Activated CD4-positive, alpha-beta T cell treated with anti-CD3 and anti-CD28 coated beads, Interleukin-2, amount 50 U/mL, for 4 hours (primary cell): Measurements from ENCODE around the gene LINGO1.

Experiments
- DNase-seq, 2 experiments: peaks; one replicate each; pipeline ENCODE4 v3.0.0-alpha.2; 2020

The LINGO1 gene

GRCh38 chr15:77656294-77656693, 23.6 kb upstream of the LINGO1 start:
- no peak for DNase-seq

GRCh38 chr15:77654975-77655374, 22.3 kb upstream of the LINGO1 start:
- DNase-seq = no peak

- DNase-seq = no peak
Measured at GRCh38 chr15:77653832-77654480, 21.2 kb upstream of the LINGO1 start.

GRCh38 chr15:77650265-77650664, 17.6 kb upstream of the LINGO1 start:
- DNase-seq = no peak

- DNase-seq = no peak
Measured at GRCh38 chr15:77649610-77650009, 16.9 kb upstream of the LINGO1 start.

GRCh38 chr15:77649017-77649416, 16.3 kb upstream of the LINGO1 start:
- no peak for DNase-seq

- no peak for DNase-seq
Measured at GRCh38 chr15:77647961-77648360, 15.2 kb upstream of the LINGO1 start.

- no peak for DNase-seq
Measured at GRCh38 chr15:77646104-77646694, 13.5 kb upstream of the LINGO1 start.

- no peak for DNase-seq
Measured at GRCh38 chr15:77645602-77646001, 12.9 kb upstream of the LINGO1 start.

- no peak for DNase-seq
Measured at GRCh38 chr15:77644543-77645247, 12.0 kb upstream of the LINGO1 start.

GRCh38 chr15:77643764-77644163, 11.1 kb upstream of the LINGO1 start:
- DNase-seq = no peak

- no peak for DNase-seq
Measured at GRCh38 chr15:77642793-77643430, 10.2 kb upstream of the LINGO1 start.

GRCh38 chr15:77641999-77642398, 9.3 kb upstream of the LINGO1 start:
- no peak for DNase-seq

- no peak for DNase-seq
Measured at GRCh38 chr15:77640615-77641014, 7.9 kb upstream of the LINGO1 start.

- no peak for DNase-seq
Measured at GRCh38 chr15:77639431-77639830, 6.7 kb upstream of the LINGO1 start.

GRCh38 chr15:77637851-77638692, 5.4 kb upstream of the LINGO1 start:
- no peak for DNase-seq

GRCh38 chr15:77636209-77636608, 3.5 kb upstream of the LINGO1 start:
- no peak for DNase-seq

- peak; percentile 35 to 43 for DNase-seq
Measured at GRCh38 chr15:77634266-77634962, 1.7 kb upstream of the LINGO1 start.

GRCh38 chr15:77633913-77634265, 1.2 kb upstream of the LINGO1 start:
- DNase-seq = no peak

GRCh38 chr15:77633134-77633912, 611 bp upstream of the LINGO1 start:
- peak; percentile 36 to 39 for DNase-seq

- no peak for DNase-seq
Measured at GRCh38 chr15:77631745-77632533, 773 bp downstream of the LINGO1 start.
